GM18873 (cell line): ENCODE results near the gene SDSL.

Experiments
- ATAC-seq: cut with Tn5 transposase; IDR thresholded peaks from one replicate; pipeline ENCODE4 v1.9.1; 2021; ENCODE audit warnings: mild to moderate bottlenecking, moderate library complexity, moderate number of reproducible peaks; ENCODE audit not compliant: unreplicated experiment, low FRiP score

The SDSL gene, protein sequence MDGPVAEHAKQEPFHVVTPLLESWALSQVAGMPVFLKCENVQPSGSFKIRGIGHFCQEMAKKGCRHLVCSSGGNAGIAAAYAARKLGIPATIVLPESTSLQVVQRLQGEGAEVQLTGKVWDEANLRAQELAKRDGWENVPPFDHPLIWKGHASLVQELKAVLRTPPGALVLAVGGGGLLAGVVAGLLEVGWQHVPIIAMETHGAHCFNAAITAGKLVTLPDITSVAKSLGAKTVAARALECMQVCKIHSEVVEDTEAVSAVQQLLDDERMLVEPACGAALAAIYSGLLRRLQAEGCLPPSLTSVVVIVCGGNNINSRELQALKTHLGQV

GRCh38 chr12:113422030-113422885, at the start of gene SDSL:
SDSL (plus strand) TSS chr12:113422380; CDS start chr12:113427983, 5,603 bp downstream.
- peak; percentile 83 for ATAC-seq

DNA sequence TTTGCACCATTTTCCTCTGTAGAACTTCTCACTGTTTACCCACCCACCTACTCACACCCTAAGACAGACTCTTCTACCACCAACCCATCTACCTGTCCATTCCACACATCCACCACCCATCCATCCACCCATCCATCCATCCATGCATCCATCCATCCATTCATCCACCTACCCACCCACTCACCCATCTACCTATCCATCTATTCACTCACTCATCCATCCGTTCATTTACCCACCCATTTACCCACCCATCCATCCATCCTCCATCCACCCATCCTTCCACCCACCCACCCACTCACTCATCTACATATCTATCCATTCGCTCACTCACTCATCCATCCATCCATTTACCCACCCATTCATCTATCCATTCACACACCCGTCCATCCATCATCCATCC, 48.7 kb upstream of the SDSL start:
- no peak for ATAC-seq

DNA sequence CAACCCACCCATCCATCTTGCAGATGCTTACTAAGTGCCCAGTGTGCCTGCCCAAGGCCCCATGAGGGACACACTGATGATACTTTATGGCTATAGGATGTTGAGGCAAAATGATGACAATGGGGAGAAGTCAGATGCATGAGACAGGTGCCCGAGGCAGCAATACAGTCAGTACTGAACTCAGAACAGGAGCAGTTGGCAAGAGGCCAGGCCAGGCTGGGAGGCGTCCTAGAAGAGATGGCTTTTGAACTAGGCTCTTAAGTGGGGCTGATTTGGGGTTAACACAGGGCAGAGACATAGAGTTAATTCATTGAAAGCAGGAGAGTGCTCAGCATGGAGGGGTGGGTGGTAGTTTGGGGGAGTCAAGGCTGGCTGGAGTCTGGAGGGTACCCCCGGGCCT, 48.2 kb upstream of the SDSL start:
- no peak for ATAC-seq

GRCh38 chr12:113374823-113375428, 47.3 kb upstream of the SDSL start:
- ATAC-seq: no peak

GRCh38 chr12:113378291-113378690, 43.9 kb upstream of the SDSL start:
- ATAC-seq: no peak

DNA sequence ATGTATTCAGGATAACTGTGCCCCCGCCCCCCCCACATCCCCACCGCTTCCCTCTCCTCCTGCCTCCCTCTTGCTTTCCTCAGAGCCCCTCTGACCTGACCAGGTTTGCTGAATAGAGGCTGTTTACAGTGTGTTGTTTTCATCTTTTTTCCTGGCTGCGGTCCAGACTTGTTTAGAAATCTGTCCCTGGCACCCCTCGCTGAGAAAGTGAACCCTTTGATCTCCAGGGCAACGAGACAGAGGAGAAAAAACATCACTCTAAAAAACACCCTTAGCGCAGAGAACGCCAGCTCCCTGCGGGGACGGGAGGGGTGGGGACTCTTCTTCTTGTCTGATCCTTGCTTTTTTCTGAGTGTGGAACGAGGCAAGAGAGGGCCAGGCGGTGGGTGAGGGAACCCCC, 41.0 kb upstream of the SDSL start:
- no peak for ATAC-seq

GRCh38 chr12:113382206-113382605, 40.0 kb upstream of the SDSL start:
- ATAC-seq: no peak

GRCh38 chr12:113384778-113385177, 37.4 kb upstream of the SDSL start:
- ATAC-seq: no peak

GRCh38 chr12:113385282-113385882, 36.8 kb upstream of the SDSL start:
- ATAC-seq: no peak

DNA sequence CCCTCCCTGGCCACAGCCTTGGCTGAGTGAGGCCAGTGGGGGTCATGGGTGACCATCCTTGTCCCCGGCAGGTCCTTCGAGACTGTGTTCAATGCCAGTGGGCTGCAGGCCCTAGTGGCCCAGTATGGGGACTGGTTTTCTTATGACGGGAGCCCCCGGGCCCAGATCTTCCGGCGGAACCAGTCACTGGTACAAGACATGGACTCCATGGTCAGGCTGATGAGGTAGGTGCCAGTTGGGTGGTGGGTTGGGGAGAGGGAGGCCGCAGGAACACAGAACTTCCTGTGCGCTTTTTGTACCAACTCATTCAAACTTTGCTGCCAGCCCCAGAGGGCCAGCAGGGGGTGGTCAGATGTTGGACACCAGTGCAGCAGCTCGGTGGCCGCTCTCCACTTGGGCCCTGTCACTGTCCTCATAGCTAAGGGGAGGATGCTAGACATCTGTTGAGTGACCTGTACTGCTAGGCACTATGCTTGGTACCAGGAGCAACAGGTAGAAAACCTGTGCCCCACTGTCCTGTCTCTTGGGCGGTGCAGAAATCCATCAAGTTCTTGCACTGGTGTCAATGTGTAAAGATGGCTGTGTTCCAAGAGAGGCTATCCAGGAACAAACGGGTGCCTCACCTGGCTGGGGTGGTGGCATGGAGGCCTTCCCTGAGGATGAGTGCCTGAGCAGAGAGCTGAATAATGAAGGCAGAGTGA, 35.2 kb upstream of the SDSL start:
- no peak for ATAC-seq

DNA sequence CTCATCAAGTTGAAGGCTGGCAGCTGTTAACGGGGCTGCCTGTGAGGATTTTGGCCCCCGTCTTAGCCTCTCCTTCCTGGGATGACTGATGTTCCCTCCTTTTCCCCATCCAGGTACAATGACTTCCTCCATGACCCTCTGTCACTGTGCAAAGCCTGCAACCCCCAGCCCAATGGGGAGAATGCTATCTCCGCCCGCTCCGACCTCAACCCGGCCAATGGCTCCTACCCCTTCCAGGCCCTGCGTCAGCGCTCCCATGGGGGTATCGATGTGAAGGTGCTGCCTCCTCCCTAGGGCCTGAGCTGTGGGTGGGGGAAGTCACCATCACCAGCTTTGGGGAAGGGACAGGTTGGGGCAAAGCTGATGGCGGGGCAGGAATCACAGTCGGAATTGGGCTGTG, 34.5 kb upstream of the SDSL start:
- no peak for ATAC-seq

GRCh38 chr12:113388351-113388750, 33.8 kb upstream of the SDSL start:
- no peak for ATAC-seq

DNA sequence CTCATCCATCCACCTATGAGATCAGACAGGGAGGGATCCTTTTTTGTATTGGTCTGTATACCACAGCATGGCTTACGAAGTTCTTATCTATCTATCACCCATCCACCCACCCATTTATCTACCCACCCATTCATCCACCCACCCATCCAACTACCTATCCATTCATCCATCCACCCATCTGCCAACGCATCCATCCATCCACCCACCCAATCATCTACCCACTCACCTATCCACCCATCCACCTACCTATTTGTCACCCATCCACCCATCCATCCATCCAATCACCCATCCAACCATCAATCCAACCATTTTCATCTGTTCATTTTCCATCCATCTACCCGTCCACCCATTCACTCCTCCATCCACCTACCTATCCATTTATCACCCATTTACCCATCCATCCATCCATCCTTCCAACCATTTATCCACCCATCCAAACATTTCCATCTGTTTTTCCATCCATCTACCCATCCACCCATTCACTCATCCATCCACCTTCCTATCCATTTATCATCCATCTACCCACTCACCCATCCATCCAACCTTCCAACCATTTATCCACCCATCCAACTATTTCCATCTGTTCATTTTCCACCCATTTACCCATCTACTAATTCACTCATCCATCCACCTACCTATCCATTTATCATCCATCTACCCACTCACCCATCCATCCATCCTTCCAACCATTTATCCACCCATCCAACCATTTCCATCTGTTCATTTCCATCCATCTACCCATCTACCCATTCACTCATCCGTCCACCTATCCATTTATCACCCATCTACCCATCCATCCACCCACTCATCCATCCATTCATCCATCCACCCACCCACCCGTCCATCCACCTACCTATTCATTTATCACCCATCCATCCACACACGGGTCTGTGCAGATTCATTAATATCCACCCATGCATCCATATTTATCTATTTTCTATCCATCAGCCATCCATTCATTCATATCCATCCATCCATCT, 31.8 kb upstream of the SDSL start:
- no peak for ATAC-seq

DNA sequence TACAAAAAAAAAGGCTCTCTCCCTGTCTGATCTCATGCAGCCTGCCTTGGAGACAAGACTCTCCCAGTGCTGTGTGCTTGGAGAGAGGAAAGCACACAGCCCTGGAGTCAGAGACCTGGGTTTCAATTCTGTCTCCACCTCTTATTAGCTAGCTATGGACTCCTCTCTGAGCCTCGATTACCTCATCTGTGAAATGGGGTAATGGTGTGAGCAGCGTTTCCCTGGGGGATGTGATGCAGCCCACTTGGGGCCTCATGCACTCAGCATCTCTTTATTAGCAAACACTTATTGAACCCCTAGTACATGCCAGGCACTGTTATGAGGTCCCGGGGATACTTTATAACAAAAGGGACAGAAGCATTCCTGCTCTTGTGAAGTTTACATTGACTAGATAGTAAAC, 31.0 kb upstream of the SDSL start:
- no peak for ATAC-seq

DNA sequence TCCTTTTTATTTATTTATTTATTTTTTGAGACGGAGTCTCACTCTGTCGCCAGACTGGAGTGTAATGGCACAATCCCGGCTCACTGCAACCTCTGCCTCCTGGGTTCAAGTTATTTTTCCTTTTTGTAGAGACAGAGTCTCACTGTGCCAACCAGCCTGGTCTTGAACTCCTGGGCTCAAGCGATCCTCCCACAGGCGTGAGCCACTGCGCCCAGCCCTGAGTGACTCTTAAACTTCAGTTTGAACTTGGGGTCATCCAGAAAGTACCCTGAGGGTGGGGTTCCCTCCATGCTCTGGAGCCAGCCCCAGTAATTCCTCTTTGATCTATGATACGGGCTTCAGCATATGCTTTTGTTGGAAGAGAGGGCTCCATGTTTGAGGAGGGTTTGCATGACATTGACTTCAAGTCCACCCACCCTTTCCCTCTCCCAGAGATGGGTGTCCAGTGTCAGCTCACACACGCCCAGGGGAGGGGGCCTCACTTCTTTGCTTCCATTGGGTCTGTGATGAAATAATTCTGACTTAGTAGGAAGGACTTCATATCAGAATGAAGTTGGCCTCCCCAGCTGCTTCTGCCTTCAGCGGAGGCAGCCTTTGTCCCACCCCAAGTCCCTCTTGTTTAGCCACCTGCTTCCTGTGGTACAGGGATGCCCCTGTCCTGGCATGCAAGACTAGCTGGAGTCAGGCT, 30.4 kb upstream of the SDSL start:
- ATAC-seq: no peak

GRCh38 chr12:113392520-113392919, 29.7 kb upstream of the SDSL start:
- no peak for ATAC-seq

DNA sequence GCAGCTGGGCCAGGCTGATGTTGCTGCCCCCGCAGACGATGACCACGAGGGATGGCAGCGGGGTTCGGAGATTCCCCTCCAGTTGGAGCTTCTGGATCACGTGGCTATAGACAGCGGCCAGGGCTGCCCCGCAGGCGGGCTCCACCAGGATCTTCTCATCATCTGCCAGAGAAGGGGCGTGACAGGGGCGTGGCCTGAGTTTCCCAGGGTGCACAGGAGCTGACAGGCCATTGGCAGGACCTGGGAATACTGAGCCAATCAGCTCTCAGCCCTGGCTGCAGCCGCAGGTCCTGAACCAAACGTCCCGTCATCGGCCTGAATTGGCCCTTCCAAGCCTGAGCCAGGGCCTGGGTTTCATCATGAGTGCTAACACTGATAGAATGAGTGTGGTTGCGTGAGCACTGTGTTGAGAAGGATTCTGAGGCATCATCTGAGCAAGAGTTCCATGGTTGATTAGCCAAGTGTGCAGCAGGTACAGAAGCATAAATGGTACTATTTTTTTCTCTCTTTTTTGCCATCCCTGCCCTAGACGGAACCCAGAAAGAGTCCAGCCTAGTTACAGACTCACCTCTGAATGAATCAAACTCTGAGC, 29.1 kb upstream of the SDSL start:
- ATAC-seq: no peak

GRCh38 chr12:113393749-113394148, 28.4 kb upstream of the SDSL start:
- ATAC-seq: no peak
